SJCRH30 (cell line): ENCODE measurements around the gene EML6. TPM values are rescaled to one million over a fixed set of nuclear protein-coding genes. Genes with fewer than 3 reads are reported as not detected.

Experiments
- DNase-seq, 2 experiments: peaks; one replicate each; pipeline ENCODE4 v3.0.0-alpha.2; 2015 to 2020
- H3K27ac ChIP-seq: fragments of 250-450 bp; sonication (Bioruptor Pico); 2 replicates; pipeline ENCODE4 v1.5.1; 2020; ENCODE audit warnings: mild to moderate bottlenecking, moderate library complexity
- H3K27me3 ChIP-seq: fragments of 250-450 bp; sonication (Bioruptor Pico); 2 replicates; pipeline ENCODE4 v1.5.1; 2020; ENCODE audit warnings: mild to moderate bottlenecking, moderate library complexity
- H3K36me3 ChIP-seq: fragments of 250-450 bp; sonication (Bioruptor Pico); 2 replicates; pipeline ENCODE4 v1.5.1; 2020; ENCODE audit warnings: mild to moderate bottlenecking, moderate library complexity
- H3K4me1 ChIP-seq: fragments of 250-450 bp; sonication (Bioruptor Pico); 2 replicates; pipeline ENCODE4 v1.5.1; 2020; ENCODE audit warnings: mild to moderate bottlenecking, moderate library complexity
- H3K4me3 ChIP-seq: fragments of 250-450 bp; sonication (Bioruptor Pico); 2 replicates; pipeline ENCODE4 v1.5.1; 2020; ENCODE audit warnings: mild to moderate bottlenecking, moderate library complexity
- H3K9me3 ChIP-seq: fragments of 250-450 bp; sonication (Bioruptor Pico); replicated peaks from 2 replicates; pipeline ENCODE4 v1.5.1; 2020; ENCODE audit warnings: mild to moderate bottlenecking, moderate library complexity
- total RNA-seq: library from RNA; depleted of rRNA; stranded (reverse); fragments of >200 nt; shearing (Covaris generic); gene quantifications from 2 replicates; pipeline ENCODE4 v1.2.3, GENCODE V29; 2014

Gene EML6
- total RNA-seq, 1 experiment from 2014 or later, result 1.0 TPM

DNA sequence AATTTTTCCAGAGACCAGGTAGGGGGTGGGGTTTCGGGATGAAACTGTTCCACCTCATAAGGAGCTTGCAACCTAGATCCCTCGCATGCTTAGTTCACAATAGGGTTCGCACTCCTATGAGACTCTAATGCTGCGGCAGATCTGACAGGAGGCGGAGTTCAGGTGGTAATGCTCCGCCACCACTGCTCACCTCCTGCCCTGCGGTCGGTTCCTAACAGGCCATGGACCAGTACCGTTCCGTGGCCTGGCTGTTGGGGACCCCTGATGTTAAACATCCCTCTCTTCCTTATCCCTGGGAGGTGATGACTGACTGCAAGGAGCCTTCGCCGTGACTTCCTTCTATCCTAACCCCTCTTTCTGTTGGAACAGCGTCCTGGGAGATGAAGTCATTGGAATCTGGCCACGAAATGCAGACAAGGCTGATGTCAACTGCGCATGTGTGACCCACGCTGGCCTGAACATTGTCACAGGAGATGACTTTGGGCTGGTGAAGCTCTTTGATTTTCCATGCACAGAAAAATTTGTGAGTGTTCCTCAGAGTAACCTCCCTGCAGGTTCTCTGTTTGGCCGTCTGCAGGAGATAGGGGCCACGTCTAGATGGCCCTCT lies 244.4 kb downstream of the EML6 start:
- no peak overlapping the region for H3K27ac ChIP-seq
- H3K36me3 ChIP-seq, result peaks cover 36% of the 10 kb centered on the region

GRCh38 chr2:54968561-54969218 lies 245.2 kb downstream of the EML6 start:
- Histone ChIP-seq H3K27ac (no peak overlapping the region), H3K4me1 (no peaks in the 10 kb centered on the region), H3K36me3 (peaks cover 44% of the 10 kb centered on the region), H3K27me3 (no peaks in the 10 kb centered on the region), H3K4me3 (no peak overlapping the region), H3K9me3 (no peaks in the 10 kb centered on the region)
- DNase-seq, result peak in 1 of 2 experiments; percentile 36

More for the DNA sequence above, 244.4 kb downstream of the EML6 start:
- DNase-seq, result no peak
- Histone ChIP-seq H3K9me3 (no peaks in the 10 kb centered on the region), H3K4me3 (no peak overlapping the region), H3K27me3 (no peaks in the 10 kb centered on the region), H3K4me1 (no peaks in the 10 kb centered on the region)

DNA sequence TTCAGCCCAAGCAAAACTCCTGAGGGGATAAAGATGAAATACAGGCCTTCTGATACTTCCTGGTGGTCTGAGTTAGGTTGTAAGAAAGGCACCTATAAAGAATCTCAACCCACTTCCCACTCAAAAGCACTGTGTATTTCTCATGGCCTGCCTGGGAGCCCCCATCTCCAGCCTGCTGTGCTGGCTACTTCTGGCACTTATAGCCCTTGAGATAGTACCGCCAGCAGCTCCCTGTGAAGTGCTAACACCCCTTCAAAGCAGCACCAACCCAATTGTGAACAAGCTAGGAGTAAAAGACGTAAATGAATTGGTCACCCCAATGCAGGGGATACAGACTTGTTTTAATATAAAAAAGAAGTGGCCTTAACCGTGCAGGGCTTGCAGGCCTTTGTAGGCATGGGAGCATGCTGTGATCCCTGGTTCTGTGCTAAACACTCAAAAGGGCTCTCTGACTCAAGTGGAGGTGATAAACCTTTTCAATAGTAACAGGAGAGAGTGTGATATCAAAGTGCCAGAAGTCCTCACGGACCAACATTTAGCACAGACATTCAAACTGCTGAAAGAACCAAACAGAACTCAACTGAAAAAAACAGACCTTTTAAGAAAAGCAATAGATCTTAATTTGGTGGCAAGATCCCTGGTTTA lies 246.0 kb downstream of the EML6 start:
- Histone ChIP-seq H3K4me3 (no peak overlapping the region), H3K9me3 (no peaks in the 10 kb centered on the region), H3K27me3 (no peaks in the 10 kb centered on the region), H3K4me1 (no peaks in the 10 kb centered on the region), H3K36me3 (peaks cover 51% of the 10 kb centered on the region), H3K27ac (no peak overlapping the region)
- DNase-seq, result no peak

DNA sequence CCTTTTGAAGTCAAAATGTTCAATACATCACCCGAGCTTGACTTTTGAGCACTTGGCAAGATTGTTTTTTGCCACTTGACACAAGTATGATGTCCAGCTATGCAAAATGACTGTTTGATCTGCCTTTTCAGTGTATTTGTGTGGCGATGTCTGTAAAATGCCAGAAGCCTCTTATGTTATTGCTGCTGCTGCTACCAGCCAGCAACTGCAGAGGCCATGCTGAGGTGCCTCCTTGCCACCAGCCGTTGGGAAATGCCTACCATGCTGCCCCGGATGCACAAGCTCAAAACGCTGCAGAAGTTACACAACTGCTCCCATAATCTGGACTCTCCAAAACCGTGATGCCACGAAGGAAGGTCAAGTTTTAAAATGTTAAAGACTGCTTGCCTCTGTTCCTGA lies 246.5 kb downstream of the EML6 start:
- H3K36me3 ChIP-seq, result peaks cover 56% of the 10 kb centered on the region
- no peak overlapping the region for H3K27ac ChIP-seq

DNA sequence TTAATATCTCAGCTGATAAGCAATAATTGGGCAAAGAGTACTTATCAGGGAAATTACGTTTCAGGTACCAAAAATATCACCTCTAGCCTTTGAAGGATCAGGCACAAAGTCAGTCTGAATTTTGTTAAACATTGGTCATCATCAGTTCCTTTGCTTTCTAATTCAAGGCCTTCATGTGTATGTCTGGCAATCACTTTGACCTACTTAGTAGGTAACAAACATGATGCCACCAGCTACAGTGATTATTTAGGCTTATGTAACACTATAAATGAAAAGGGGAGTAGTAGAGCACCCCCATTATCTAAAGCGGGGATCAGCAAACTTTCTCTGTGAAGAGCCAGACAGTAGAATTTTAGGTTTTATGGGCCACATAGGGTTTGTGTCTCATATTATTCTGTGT lies 251.7 kb downstream of the EML6 start:
- H3K4me3 ChIP-seq, result no peak overlapping the region
- no peaks in the 10 kb centered on the region for H3K27me3 ChIP-seq
- H3K9me3 ChIP-seq, result no peaks in the 10 kb centered on the region
- no peak for DNase-seq
- peaks cover 69% of the 10 kb centered on the region for H3K36me3 ChIP-seq
- no peak overlapping the region for H3K27ac ChIP-seq
- no peaks in the 10 kb centered on the region for H3K4me1 ChIP-seq

More for the DNA sequence above, 246.5 kb downstream of the EML6 start:
- H3K4me1 ChIP-seq, result no peaks in the 10 kb centered on the region
- no peak for DNase-seq
- H3K27me3 ChIP-seq, result no peaks in the 10 kb centered on the region
- no peaks in the 10 kb centered on the region for H3K9me3 ChIP-seq
- no peak overlapping the region for H3K4me3 ChIP-seq

DNA sequence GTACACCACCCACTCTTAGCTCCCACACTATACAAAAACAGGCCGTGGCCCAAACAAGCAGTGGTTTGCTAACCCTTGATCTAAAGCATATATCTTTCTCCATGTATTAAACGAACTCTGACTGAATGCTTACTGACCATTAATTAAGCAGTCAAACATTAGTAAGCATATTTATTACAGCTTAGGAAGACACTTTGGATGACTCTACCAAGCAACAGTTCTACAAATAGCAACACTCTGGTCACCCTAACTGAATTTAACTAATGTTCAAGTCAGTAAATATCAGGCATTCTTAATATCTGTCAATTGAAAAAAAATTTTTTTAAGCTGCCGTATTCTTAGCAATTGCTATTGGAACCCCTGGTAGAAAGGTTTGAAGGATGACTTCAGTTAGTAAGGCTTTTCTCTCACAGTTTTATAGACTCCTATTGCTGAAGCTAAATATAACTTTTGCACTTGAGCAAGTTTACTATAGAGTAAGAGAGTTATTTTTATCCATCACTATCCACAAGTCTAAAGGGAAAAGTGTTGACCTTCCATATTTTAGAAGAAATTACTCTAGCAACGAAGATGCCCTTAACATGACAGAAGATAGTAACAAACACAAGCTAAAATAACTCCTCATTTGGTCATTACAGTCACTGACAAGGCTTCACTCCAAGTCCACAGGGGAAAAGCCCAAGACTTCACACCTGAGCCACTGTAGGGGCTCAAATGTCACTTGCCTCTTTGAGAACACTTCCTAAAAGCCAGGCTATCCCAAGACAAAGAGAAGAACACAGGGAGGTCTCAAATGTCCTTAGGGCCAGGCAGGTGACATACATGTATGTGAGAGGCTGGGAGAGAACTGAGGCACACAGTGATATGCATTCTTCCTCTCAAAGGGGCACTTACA lies 252.4 kb downstream of the EML6 start:
- H3K9me3 ChIP-seq, result no peaks in the 10 kb centered on the region
- peaks cover 69% of the 10 kb centered on the region for H3K36me3 ChIP-seq
- H3K4me1 ChIP-seq, result no peaks in the 10 kb centered on the region
- no peak overlapping the region for H3K4me3 ChIP-seq
- DNase-seq, result no peak
- H3K27me3 ChIP-seq, result no peaks in the 10 kb centered on the region
- H3K27ac ChIP-seq, result no peak overlapping the region

- Histone ChIP-seq H3K4me1 (no peaks in the 10 kb centered on the region), H3K36me3 (peaks cover 66% of the 10 kb centered on the region), H3K27ac (no peak overlapping the region), H3K4me3 (no peak overlapping the region), H3K27me3 (no peaks in the 10 kb centered on the region), H3K9me3 (no peaks in the 10 kb centered on the region)
- no peak for DNase-seq
Measured at GRCh38 chr2:54977149-54977548, 253.7 kb downstream of the EML6 start.

- no peak overlapping the region for H3K4me3 ChIP-seq
- no peak for DNase-seq
- no peaks in the 10 kb centered on the region for H3K9me3 ChIP-seq
- H3K27me3 ChIP-seq, result no peaks in the 10 kb centered on the region
- H3K4me1 ChIP-seq, result 0 out of 2 replicates have a peak, but pooled peaks cover 1% of the 10 kb centered on the region
- no peak overlapping the region for H3K27ac ChIP-seq
- H3K36me3 ChIP-seq, result peaks cover 61% of the 10 kb centered on the region
Measured at GRCh38 chr2:54979321-54980044, 256.0 kb downstream of the EML6 start.

DNA sequence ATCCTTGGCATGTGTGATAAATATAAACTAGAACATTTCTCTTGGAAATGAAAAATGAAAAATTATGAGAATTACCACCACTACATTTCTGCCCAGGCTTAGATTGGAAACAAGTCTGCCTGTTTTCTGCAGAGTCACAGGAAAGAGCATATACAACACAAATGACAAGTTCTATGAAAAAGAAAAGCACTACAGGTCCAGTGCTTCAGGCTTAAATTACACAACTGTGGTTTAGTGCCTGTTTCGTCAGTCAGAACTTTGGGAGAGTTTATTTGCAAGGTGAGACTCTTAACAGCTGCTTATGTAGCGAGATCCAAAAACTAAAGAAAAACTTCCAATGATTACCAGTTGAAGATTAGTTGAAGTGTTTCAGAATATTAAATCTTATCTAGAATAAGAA lies 257.9 kb downstream of the EML6 start:
- no peaks in the 10 kb centered on the region for H3K9me3 ChIP-seq
- no peaks in the 10 kb centered on the region for H3K27me3 ChIP-seq
- peaks cover 57% of the 10 kb centered on the region for H3K36me3 ChIP-seq
- no peak overlapping the region for H3K4me3 ChIP-seq
- no peak for DNase-seq
- no peak overlapping the region for H3K27ac ChIP-seq
- 0 out of 2 replicates have a peak, but pooled peaks cover 4% of the 10 kb centered on the region for H3K4me1 ChIP-seq

DNA sequence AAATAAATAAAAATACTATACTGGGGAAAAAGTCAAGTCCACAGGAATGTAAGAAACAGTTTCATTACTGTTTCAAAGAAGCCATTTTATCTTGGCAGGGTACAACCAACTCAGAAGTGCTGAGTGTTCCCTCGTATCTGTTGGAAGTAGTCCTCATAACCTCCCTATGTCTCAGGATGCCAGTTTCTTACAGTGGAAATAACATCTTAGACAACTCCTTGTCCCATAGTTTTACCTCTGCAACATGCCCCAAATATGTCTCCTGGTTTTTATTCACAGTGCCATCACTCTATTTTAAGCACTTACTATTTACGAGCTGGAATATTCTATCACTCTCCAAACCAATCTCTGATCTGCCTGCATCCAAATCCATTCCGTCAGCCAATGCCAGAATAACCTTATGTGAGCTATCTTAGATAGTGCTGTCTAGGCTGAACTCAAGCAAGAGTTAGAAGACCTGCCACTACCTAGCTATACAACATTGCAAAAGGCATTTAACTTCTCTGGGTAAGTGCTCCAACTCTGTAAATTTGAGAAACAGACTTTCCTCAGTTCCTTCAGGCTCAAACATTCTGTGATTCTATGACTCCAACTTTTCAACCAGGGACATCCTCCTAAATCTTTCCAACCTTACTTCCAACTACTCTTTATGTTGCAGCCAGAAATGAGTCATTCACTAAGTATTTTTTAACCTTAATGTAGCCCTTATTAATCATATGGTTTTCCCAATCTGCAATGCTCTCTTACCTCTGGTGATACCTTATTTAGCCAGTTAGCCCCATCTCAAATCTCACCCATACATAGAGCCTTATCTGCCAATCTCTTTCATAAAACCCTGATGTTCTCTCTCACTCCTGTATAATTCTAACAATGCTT lies 260.1 kb downstream of the EML6 start:
- Histone ChIP-seq H3K36me3 (peaks cover 68% of the 10 kb centered on the region), H3K4me1 (0 out of 2 replicates have a peak, but pooled peaks cover 4% of the 10 kb centered on the region), H3K9me3 (no peaks in the 10 kb centered on the region), H3K27me3 (no peaks in the 10 kb centered on the region), H3K4me3 (no peak overlapping the region), H3K27ac (no peak overlapping the region)
- no peak for DNase-seq

DNA sequence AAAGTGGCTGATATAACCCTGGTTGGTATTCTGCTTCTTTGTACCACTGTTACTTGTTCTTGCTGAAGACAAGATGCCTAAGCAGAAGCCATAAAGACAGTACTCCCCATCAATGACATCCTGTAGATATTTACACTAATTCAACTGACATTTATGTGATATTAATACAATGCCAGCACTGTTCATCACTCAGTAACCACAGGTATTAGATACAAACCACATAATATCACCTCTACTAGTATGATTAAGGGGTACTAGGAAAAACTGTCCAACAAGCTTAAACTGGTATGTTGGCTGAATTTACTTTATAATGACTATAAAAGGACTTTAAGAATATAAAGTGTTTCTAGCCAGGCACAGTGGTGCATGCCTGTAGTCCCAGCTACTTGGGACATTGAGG lies 261.0 kb downstream of the EML6 start:
- Histone ChIP-seq H3K4me3 (no peak overlapping the region), H3K36me3 (peaks cover 64% of the 10 kb centered on the region), H3K4me1 (0 out of 2 replicates have a peak, but pooled peaks cover 4% of the 10 kb centered on the region), H3K27me3 (no peaks in the 10 kb centered on the region), H3K27ac (no peak overlapping the region), H3K9me3 (no peaks in the 10 kb centered on the region)
- DNase-seq, result no peak

DNA sequence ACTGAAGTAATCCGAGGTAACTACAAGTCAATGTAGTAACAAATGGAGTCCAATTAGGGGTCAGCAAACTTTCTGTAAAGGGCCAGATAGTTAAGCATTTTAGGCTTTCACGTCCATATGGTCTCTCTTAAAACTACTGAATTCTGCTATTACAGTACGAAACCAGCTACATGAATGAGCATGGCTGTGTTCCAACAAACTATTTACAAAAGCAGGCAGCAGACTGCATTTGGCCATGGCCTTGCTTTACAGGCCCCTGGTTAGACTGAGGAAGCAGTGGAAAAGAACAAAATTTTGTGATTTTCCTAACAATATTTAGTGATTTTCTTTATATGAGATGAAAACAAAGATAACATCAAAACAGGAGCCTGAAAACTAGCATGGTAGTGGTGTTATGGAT lies 262.8 kb downstream of the EML6 start:
- Histone ChIP-seq H3K27me3 (no peaks in the 10 kb centered on the region), H3K36me3 (peaks cover 61% of the 10 kb centered on the region), H3K4me3 (no peak overlapping the region), H3K4me1 (0 out of 2 replicates have a peak, but pooled peaks cover 4% of the 10 kb centered on the region), H3K27ac (no peak overlapping the region), H3K9me3 (no peaks in the 10 kb centered on the region)
- DNase-seq, result no peak

DNA sequence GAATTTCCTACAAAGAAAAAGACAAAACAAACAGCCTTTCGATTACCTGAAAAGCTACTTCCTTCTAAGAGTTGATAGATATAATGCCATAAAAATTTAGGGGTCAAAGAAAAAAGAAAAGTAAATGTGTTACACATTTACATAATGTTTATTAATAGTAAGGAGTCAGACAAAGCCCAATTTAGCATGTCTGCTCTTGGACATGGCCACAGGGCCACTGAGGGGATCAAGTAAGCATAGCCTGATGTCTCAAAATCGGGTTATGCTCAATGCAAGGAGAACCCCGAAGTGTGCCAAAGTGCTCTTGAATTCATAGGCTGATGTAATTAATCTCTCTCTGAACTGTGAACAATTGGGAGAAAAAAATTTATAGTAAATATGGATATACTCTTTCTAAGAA lies 265.1 kb downstream of the EML6 start:
- Histone ChIP-seq H3K4me3 (no peak overlapping the region), H3K9me3 (no peaks in the 10 kb centered on the region), H3K27ac (no peak overlapping the region), H3K27me3 (no peaks in the 10 kb centered on the region), H3K36me3 (peaks cover 43% of the 10 kb centered on the region), H3K4me1 (0 out of 2 replicates have a peak, but pooled peaks cover 4% of the 10 kb centered on the region)
- no peak for DNase-seq
